Adrenal gland (tissue), 12 donors: ENCODE results near the gene AUTS2. TPM values are rescaled to one million over a fixed set of nuclear protein-coding genes. Genes with fewer than 3 reads are reported as not detected.

Experiments used
- DNase-seq, 7 donors: peaks; one replicate each; pipeline ENCODE4 v3.0.0-alpha.2; 2019 to 2020
- H3K27ac ChIP-seq, 5 donors: fragments of 200-600 bp; sonication (generic) in 4 of 5; 1 replicate in 3 of 5; 2 replicates in 2 of 5; pipeline versions ENCODE4 v1.5.1 to v1.8.0; 2016 to 2020; ENCODE audit warnings: mild to moderate bottlenecking in 1 of 5
- H3K27me3 ChIP-seq: fragments of 200-600 bp; 2 replicates; pipeline ENCODE4 v1.8.0; 2021
- H3K36me3 ChIP-seq, 2 donors: fragments of 200-600 bp; replicated peaks in 1 of 2; 1 replicate in 1 of 2; 2 replicates in 1 of 2; pipeline versions ENCODE4 v1.5.1 to v1.8.0; 2018 to 2022
- H3K4me1 ChIP-seq, 2 donors: fragments of 200-600 bp; replicated peaks in 1 of 2; 1 replicate in 1 of 2; 2 replicates in 1 of 2; pipeline versions ENCODE4 v1.5.1 to v1.8.0; 2018 to 2021
- H3K4me3 ChIP-seq, 4 donors: fragments of 200-600 bp; sonication (generic) in 3 of 4; one replicate each; pipeline ENCODE4 v1.5.1; 2016 to 2018
- H3K9me3 ChIP-seq, 3 donors: fragments of 200-600 bp; sonication (generic) in 1 of 3; replicated peaks in 1 of 3; 1 replicate in 2 of 3; 2 replicates in 1 of 3; pipeline versions ENCODE4 v1.5.1 to v1.8.0; 2016 to 2021
- CTCF ChIP-seq, 6 experiments: fragments of 450-650 bp in 4 of 6; fragments of 200-600 bp in 2 of 6; sonication (generic) in 1 of 6; IDR thresholded peaks; 1 replicate in 5 of 6; 2 replicates in 1 of 6; pipeline versions ENCODE4 v1.5.1 to v1.8.0; 2016 to 2021; ENCODE audit warnings: antibody characterized with exemption in 6 of 6, mild to moderate bottlenecking in 2 of 6, moderate library complexity in 1 of 6
- POLR2A ChIP-seq, 2 donors: fragments of 450-650 bp; IDR thresholded peaks; one replicate each; pipeline ENCODE4 v1.6.1; 2017; ENCODE audit warnings: antibody characterized with exemption in 2 of 2, mild to moderate bottlenecking in 2 of 2, moderate library complexity in 1 of 2
- WGBS, 4 donors: extraction: QIAGEN DNeasy Blood & Tissue Kit in 2 of 4; methylation state at CpG; one replicate each; pipeline versions ENCODE4 v1.1.5 to v1.1.7; 2013 to 2017; 5-methylcytosine and 5-hydroxymethylcytosine counted together
- intact Hi-C, 2 donors: fragments of 100-400 bp; cut with DNase I; formaldehyde crosslinking; loops; one replicate each; pipeline versions ENCODE4 v1.14.1 to v1.15.0; 2022 to 2023
- polyA plus RNA-seq, 3 donors: library from polyadenylated mRNA; stranded (reverse); fragments of 200-250 nt in 2 of 3; fragments of 350-450 nt in 1 of 3; fragmentation: Illumina TruSeq in 1 of 3; extraction: RNeasy Lipid Tissue Mini Kit (QIAGEN cat#74804) in 1 of 3; gene quantifications; one replicate each; pipeline ENCODE4 v1.2.3, GENCODE V29; 2013 to 2014
- total RNA-seq, 9 donors: library from RNA; depleted of rRNA in 4 of 9; stranded (reverse); fragments of >200 nt in 4 of 9; fragments of 120-200 nt in 1 of 9; fragmentation: NEBNext Ultra II Directional in 1 of 9; extraction: Animal tissue kit (Norgen Biotek cat#: 25700) in 1 of 9; gene quantifications; one replicate each; pipeline versions ENCODE4 v1.1.0 to v1.2.4, GENCODE V29; 2013 to 2023
- donor health status: healthy with polysubstance abuse.
- donor health status: Bipolar disorder and iron deficiency.
- donor health status: DM: yes; HTN: yes; CAD: no.
- donor health status: DM: no; HTN: no; CAD: no.
- donor health status: DM: no; HTN: no; CAD: no.
- donor health status: DM: yes; HTN: yes; CAD: no.

AUTS2 gene
- total and polyA plus RNA-seq, 12 donors, result 6.4 to 44.0 (median 15.2) TPM

GRCh38 chr7:69668339-69668870 lies 70.1 kb downstream of the AUTS2 start:
- H3K4me3 ChIP-seq, result no peak overlapping the region
- H3K4me1 ChIP-seq, result peaks cover 5 to 13% of the 10 kb centered on the region in 2 donors
- DNase-seq, result no peak
- intact Hi-C loops, result no loop called here
- no peaks in the 10 kb centered on the region for H3K9me3 ChIP-seq
- no peak overlapping the region for H3K27ac ChIP-seq
- no peaks in the 10 kb centered on the region for H3K36me3 ChIP-seq
- H3K27me3 ChIP-seq, result no peaks in the 10 kb centered on the region
- WGBS, 4 donors, result 36 to 59% (median 56%) methylated on average over 1 of the region's 1 CpG
- TF ChIP-seq CTCF (IDR thresholded peaks at IDR 0.05), result no peak
- TF ChIP-seq POLR2A (IDR thresholded peaks at IDR 0.05), result no peak

- intact Hi-C loops, result no loop called here
- no peak for TF ChIP-seq POLR2A (IDR thresholded peaks at IDR 0.05)
- TF ChIP-seq CTCF (IDR thresholded peaks at IDR 0.05), result no peak
- no peak overlapping the region for H3K4me3 ChIP-seq
- H3K4me1 ChIP-seq, result peaks cover 5 to 13% of the 10 kb centered on the region in 2 donors
- H3K9me3 ChIP-seq, result no peaks in the 10 kb centered on the region
- peak in 2 of 7 donors; percentile 16 to 26 for DNase-seq
- WGBS, 4 donors, result 29 to 39% (median 34%) methylated on average over 4 of the region's 4 CpGs
- no peak overlapping the region for H3K27ac ChIP-seq
- no peaks in the 10 kb centered on the region for H3K27me3 ChIP-seq
- no peaks in the 10 kb centered on the region for H3K36me3 ChIP-seq
Observed at GRCh38 chr7:69670701-69671100, 72.4 kb downstream of the AUTS2 start.

- Histone ChIP-seq H3K4me3 (no peak overlapping the region), H3K36me3 (no peaks in the 10 kb centered on the region), H3K9me3 (no peaks in the 10 kb centered on the region), H3K4me1 (peaks cover 5 to 26% of the 10 kb centered on the region in 2 donors), H3K27me3 (no peaks in the 10 kb centered on the region), H3K27ac (no peak overlapping the region)
- DNase-seq, result no peak
- intact Hi-C loops, result no loop called here
- TF ChIP-seq CTCF (IDR thresholded peaks at IDR 0.05) (no peak), POLR2A (IDR thresholded peaks at IDR 0.05) (no peak)
- WGBS, 4 donors, result 91 to 99% (median 94%) methylated on average over 2 of the region's 2 CpGs
Observed at GRCh38 chr7:69673074-69673473, 74.8 kb downstream of the AUTS2 start.

GRCh38 chr7:69674701-69675182 lies 76.5 kb downstream of the AUTS2 start:
- no peaks in the 10 kb centered on the region for H3K36me3 ChIP-seq
- 60 to 84% (median 67%) methylated on average over 4 of the region's 4 CpGs for WGBS, 4 donors
- H3K27ac ChIP-seq, result no peak overlapping the region
- intact Hi-C loops, result no loop called here
- no peak for TF ChIP-seq CTCF (IDR thresholded peaks at IDR 0.05)
- TF ChIP-seq POLR2A (IDR thresholded peaks at IDR 0.05), result no peak
- DNase-seq, result no peak
- peaks cover 5 to 27% of the 10 kb centered on the region in 2 donors for H3K4me1 ChIP-seq
- H3K27me3 ChIP-seq, result no peaks in the 10 kb centered on the region
- H3K4me3 ChIP-seq, result no peak overlapping the region
- no peaks in the 10 kb centered on the region for H3K9me3 ChIP-seq
